ENCODE measurements around the gene PLA2G3.

The PLA2G3 gene

DNA sequence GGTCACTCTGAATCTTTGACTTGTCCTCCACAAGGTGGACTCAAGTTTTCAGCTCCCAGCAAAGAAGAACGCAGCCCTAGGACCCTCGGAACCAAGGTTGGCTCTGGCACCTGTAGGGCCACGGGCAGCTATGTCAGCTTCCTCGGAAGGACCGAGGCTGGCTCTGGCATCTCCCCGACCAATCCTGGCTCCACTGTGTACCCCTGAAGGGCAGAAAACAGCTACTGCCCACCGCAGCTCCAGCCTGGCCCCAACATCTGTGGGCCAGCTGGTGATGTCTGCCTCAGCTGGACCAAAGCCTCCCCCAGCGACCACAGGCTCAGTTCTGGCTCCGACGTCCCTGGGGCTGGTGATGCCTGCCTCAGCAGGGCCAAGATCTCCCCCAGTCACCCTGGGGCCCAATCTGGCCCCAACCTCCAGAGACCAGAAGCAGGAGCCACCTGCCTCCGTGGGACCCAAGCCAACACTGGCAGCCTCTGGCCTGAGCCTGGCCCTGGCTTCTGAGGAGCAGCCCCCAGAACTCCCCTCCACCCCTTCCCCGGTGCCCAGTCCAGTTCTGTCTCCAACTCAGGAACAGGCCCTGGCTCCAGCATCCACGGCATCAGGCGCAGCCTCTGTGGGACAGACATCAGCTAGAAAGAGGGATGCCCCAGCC, 15.4 kb downstream of the PLA2G3 start:
- DNase-seq (ENCODE audit: insufficient read length, low spot score) (no peak), FAIRE-seq (no peak)
- TF ChIP-seq CTCF (IDR thresholded peaks at IDR 0.05; ENCODE audit: insufficient read depth, missing control alignments), result no peak

- FAIRE-seq, result no peak
- no peak for TF ChIP-seq CTCF (IDR thresholded peaks at IDR 0.05; ENCODE audit: insufficient read depth, missing control alignments)
Measured at GRCh38 chr22:31124290-31124689, 16.0 kb downstream of the PLA2G3 start.

GRCh38 chr22:31123292-31123602, 17.1 kb downstream of the PLA2G3 start:
- FAIRE-seq, result no peak
- DNase-seq (ENCODE audit: insufficient read length, low spot score), result no peak
- TF ChIP-seq CTCF (IDR thresholded peaks at IDR 0.05; ENCODE audit: insufficient read depth, missing control alignments), result no peak

More at GRCh38 chr22:31124290-31124689, 16.0 kb downstream of the PLA2G3 start:
- no peak for DNase-seq (ENCODE audit: insufficient read length, low spot score)

- no peak for TF ChIP-seq CTCF (IDR thresholded peaks at IDR 0.05; ENCODE audit: insufficient read depth, missing control alignments)
- DNase-seq (ENCODE audit: insufficient read length, low spot score) (peak; percentile 70), FAIRE-seq (no peak)
Measured at GRCh38 chr22:31122532-31123291, 17.6 kb downstream of the PLA2G3 start, which contains the start of gene INPP5J. Gene INPP5J (plus strand): TSS chr22:31122966. CDS start chr22:31123015, 49 bp downstream.

DNA sequence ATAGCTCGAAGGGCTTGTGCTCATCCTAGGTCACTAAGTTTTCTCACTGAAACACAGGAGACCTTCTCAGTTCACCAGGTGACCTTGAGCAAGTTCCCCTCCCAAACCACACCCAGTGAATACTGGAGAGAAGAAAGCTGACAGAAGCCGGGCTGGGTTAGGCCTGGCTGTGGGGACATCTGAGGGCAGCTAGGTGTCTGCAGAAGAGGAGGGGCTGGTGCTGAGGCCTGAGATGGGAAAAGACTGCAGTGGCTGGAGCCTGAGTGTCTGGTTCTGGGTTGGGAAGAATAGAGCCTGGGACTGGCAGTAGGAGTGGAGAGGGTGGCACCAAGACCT, 18.1 kb downstream of the PLA2G3 start:
- no peak for DNase-seq (ENCODE audit: insufficient read length, low spot score)
- FAIRE-seq, result no peak
- TF ChIP-seq CTCF (IDR thresholded peaks at IDR 0.05; ENCODE audit: insufficient read depth, missing control alignments), result no peak

DNA sequence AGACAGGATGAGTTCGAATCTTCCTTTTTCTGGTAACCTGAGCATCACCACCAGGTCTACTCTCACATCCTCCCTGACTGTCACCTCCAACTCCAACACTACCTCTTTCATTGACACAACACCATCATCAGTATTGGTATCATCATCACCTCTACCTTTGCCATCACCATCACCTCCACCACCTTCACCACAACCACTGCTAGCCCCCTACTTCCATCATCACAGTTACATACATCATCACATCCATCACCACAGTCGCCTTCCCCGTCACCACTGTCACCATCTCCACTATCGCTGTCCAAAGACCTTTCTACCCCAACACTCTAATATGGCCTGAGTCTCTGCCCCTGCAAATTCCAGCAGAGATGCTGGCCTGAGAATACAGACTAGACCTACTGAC, 18.9 kb downstream of the PLA2G3 start:
- DNase-seq (ENCODE audit: insufficient read length, low spot score), result no peak
- no peak for TF ChIP-seq CTCF (IDR thresholded peaks at IDR 0.05; ENCODE audit: insufficient read depth, missing control alignments)
- FAIRE-seq, result no peak

DNA sequence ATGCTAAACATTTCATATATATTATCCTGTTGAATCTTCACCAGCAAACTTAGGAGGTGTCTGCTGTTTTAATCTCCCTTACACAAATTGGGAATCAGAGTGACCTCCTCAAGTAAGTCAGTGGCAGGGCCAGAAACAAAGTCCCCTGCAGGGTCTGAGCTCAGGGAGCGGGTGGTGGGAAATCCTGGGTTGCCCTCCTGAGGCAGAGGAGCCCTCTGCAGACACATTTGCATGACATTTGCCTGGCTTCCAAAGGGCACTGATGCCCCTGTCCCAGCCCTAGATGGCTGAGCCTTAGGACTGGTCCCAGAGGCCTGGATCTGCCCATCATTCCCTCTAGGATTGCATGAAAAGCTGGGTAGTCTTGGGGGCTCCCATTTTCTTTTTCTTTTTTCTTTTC, 19.7 kb downstream of the PLA2G3 start:
- DNase-seq (ENCODE audit: insufficient read length, low spot score) (no peak), FAIRE-seq (no peak)
- no peak for TF ChIP-seq CTCF (IDR thresholded peaks at IDR 0.05; ENCODE audit: insufficient read depth, missing control alignments)
